Natural killer cell (primary cell): ENCODE data around the gene SMPD1. TPM values are rescaled to one million over a fixed set of nuclear protein-coding genes. Genes with fewer than 3 reads are reported as not detected.

ENCODE experiments used
- ATAC-seq, 3 donors: fragments of 150-1000 bp in 2 of 3; fragments of 200-7000 bp in 1 of 3; cut with Tn5 transposase; 1 replicate in 1 of 3; 2 replicates in 2 of 3; pipeline ENCODE4 v1.10.0; 2021; ENCODE audit warnings: mild to moderate bottlenecking in 2 of 3, moderate library complexity in 2 of 3
- DNase-seq, 2 donors: peaks; one replicate each; pipeline versions ENCODE4 v3.0.0 to v3.0.0-alpha.2; 2013 to 2021; ENCODE audit warnings: mixed read lengths in 1 of 2
- H3K27ac ChIP-seq: one replicate; pipeline ENCODE4 v1.5.1; 2013; ENCODE audit warnings: mild to moderate bottlenecking, low read length
- H3K27me3 ChIP-seq: one replicate; pipeline ENCODE4 v1.6.1; 2013; ENCODE audit warnings: low read length; ENCODE audit not compliant: control insufficient read depth, insufficient read depth
- H3K36me3 ChIP-seq: one replicate; pipeline ENCODE4 v1.6.1; 2013; ENCODE audit warnings: low read length; ENCODE audit not compliant: control insufficient read depth, insufficient read depth
- H3K4me1 ChIP-seq: one replicate; pipeline ENCODE4 v1.6.1; 2013; ENCODE audit warnings: low read length; ENCODE audit not compliant: control insufficient read depth, insufficient read depth
- H3K4me3 ChIP-seq: one replicate; pipeline ENCODE4 v1.5.1; 2013; ENCODE audit warnings: low read length
- H3K9me3 ChIP-seq: one replicate; pipeline ENCODE4 v1.6.1; 2013; ENCODE audit warnings: low read length; ENCODE audit not compliant: control insufficient read depth, insufficient read depth
- H3K27ac Mint-ChIP-seq, 2 donors: one replicate each; pipeline ENCODE4 v1.8.0; 2022; ENCODE audit warnings: mild to moderate bottlenecking in 2 of 2, mixed read lengths in 2 of 2, moderate library complexity in 1 of 2
- H3K27me3 Mint-ChIP-seq, 2 donors: one replicate each; pipeline ENCODE4 v1.8.0; 2022; ENCODE audit warnings: low read depth in 2 of 2, mixed read lengths in 2 of 2
- H3K36me3 Mint-ChIP-seq: one replicate; pipeline ENCODE4 v1.8.0; 2022; ENCODE audit warnings: mixed read lengths
- H3K4me1 Mint-ChIP-seq, 2 donors: one replicate each; pipeline ENCODE4 v1.8.0; 2022; ENCODE audit warnings: mixed read lengths in 2 of 2
- H3K4me3 Mint-ChIP-seq: one replicate; pipeline ENCODE4 v1.8.0; 2022; ENCODE audit warnings: mild to moderate bottlenecking, moderate library complexity, mixed read lengths
- H3K9me3 Mint-ChIP-seq, 2 donors: one replicate each; pipeline ENCODE4 v1.8.0; 2022; ENCODE audit warnings: mixed read lengths in 2 of 2
- CTCF ChIP-seq: fragments of 200-600 bp; IDR thresholded peaks from one replicate; pipeline ENCODE4 v1.8.0; 2022; ENCODE audit warnings: antibody characterized with exemption
- whole genome bisulfite sequencing: methylation state at CpG from one replicate; pipeline ENCODE4 v1.1.7; 2013; ENCODE audit warnings: missing lambda C conversion rate; ENCODE audit not compliant: insufficient coverage; 5-methylcytosine and 5-hydroxymethylcytosine counted together
- intact Hi-C: fragments of 100-400 bp; cut with micrococcal nuclease; formaldehyde crosslinking; loops from one replicate; pipeline ENCODE4 v1.14.2; 2022
- total RNA-seq, 4 donors: library from RNA; stranded (reverse); fragments of 120-200 nt in 1 of 4; gene quantifications; one replicate each; pipeline versions ENCODE4 v1.2.3 to v1.2.4, GENCODE V29; 2013 to 2022

Gene SMPD1
- total RNA-seq, 3 donors from 2014 or later (not counting 1 experiment from before 2014, with no cell fraction given): 52.7 to 63.3 (median 56.1) TPM

DNA sequence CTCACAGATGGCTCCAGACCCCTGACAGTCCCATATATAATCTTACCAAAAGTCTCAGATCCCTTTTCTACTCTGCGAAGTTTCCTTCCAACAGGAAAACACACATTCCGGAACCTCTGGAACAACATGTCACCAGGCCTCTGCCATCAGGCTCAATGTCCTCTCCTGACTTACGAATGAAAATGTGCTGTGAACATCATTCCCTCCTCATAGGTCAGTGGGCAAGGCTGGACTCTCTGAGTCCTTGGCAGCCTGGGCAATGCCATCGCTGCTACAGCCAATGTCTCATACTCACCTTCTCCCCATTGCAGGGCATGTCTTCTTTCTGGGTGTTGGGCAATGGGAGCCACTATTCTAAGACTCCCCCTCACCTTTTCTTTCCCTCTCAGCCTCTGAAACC is 52.2 kb downstream of the SMPD1 start:
- no peaks in the 10 kb centered on the region for H3K36me3 Mint-ChIP-seq
- H3K9me3 ChIP-seq: no peaks in the 10 kb centered on the region
- no peak overlapping the region for H3K4me3 ChIP-seq
- no peak overlapping the region for H3K4me3 Mint-ChIP-seq
- no peak overlapping the region for H3K27ac ChIP-seq
- H3K9me3 Mint-ChIP-seq: no peaks in the 10 kb centered on the region
- WGBS: 93% methylated on average over 4 of the region's 4 CpGs
- H3K4me1 ChIP-seq: peaks cover 15% of the 10 kb centered on the region
- H3K27ac Mint-ChIP-seq: no peak overlapping the region
- ATAC-seq (no peak), DNase-seq (no peak)
- no peaks in the 10 kb centered on the region for H3K27me3 ChIP-seq
- H3K27me3 Mint-ChIP-seq: no peaks in the 10 kb centered on the region
- TF ChIP-seq CTCF: no peak
- H3K36me3 ChIP-seq: no peaks in the 10 kb centered on the region
- H3K4me1 Mint-ChIP-seq: no peaks in the 10 kb centered on the region
- intact Hi-C loops: no loop called here

GRCh38 chr11:6443269-6444003 is 53.2 kb downstream of the SMPD1 start:
- Histone ChIP-seq H3K27me3 (no peaks in the 10 kb centered on the region), H3K4me3 (no peak overlapping the region), H3K27ac (no peak overlapping the region), H3K36me3 (no peaks in the 10 kb centered on the region), H3K4me1 (peaks cover 5% of the 10 kb centered on the region), H3K9me3 (no peaks in the 10 kb centered on the region)
- ATAC-seq: peak; percentile 66 to 96 (median 89)
- H3K27me3 Mint-ChIP-seq: no peaks in the 10 kb centered on the region
- H3K4me1 Mint-ChIP-seq: no peaks in the 10 kb centered on the region
- intact Hi-C loops: loop anchor here (1.0 kb wide), 1 partner anchor 64 kb away; no protein-coding TSS in a partner anchor
- no peak overlapping the region for H3K27ac Mint-ChIP-seq
- peak; percentile 82 for TF ChIP-seq CTCF
- no peaks in the 10 kb centered on the region for H3K9me3 Mint-ChIP-seq
- no peaks in the 10 kb centered on the region for H3K36me3 Mint-ChIP-seq
- no peak overlapping the region for H3K4me3 Mint-ChIP-seq
- WGBS: 24% methylated on average over 5 of the region's 5 CpGs
- peak; percentile 45 to 82 for DNase-seq

Other genes starting within 250 kb of the SMPD1 start
- gene OR52B2, start 220.1 kb upstream of the SMPD1 start, total RNA-seq: under 1 TPM in 1 of 3 donors, not detected in 2; 0.35 TPM
- gene OR52W1, start 191.2 kb upstream of the SMPD1 start, total RNA-seq: not detected
- not detected for gene C11orf42, start 184.9 kb upstream of the SMPD1 start, total RNA-seq
- gene FHIP1B, start 155.8 kb upstream of the SMPD1 start, total RNA-seq: 10 to 100 TPM; 50.6 to 76.9 (median 58.4) TPM
- under 1 TPM; 0.35 to 0.50 (median 0.39) TPM for gene CNGA4, start 151.4 kb upstream of the SMPD1 start, total RNA-seq
- gene CCKBR, start 130.6 kb upstream of the SMPD1 start, total RNA-seq: not detected
- not detected for gene CAVIN3, start 70.0 kb upstream of the SMPD1 start, total RNA-seq
- 10 to 100 TPM; 62.8 to 77.1 (median 67.5) TPM for gene APBB1, start 28.6 kb downstream of the SMPD1 start, total RNA-seq
- gene HPX, start 50.5 kb downstream of the SMPD1 start, total RNA-seq: 1 to 10 TPM in 1 of 3 donors, under 1 TPM in 2; 0.35 to 1.5 (median 0.98) TPM
- 10 to 100 TPM; 26.4 to 30.9 (median 26.5) TPM for gene TRIM3, start 83.5 kb downstream of the SMPD1 start, total RNA-seq
- gene ARFIP2, start 90.9 kb downstream of the SMPD1 start, total RNA-seq: 10 to 100 TPM; 44.7 to 62.3 (median 51.4) TPM
- 10 to 100 TPM; 69.6 to 92.8 (median 71.4) TPM for gene TIMM10B, start 91.0 kb downstream of the SMPD1 start, total RNA-seq
- gene DNHD1, start 106.8 kb downstream of the SMPD1 start, total RNA-seq: 10 to 100 TPM; 29.6 to 38.3 (median 31.4) TPM
- gene RRP8, start 213.1 kb downstream of the SMPD1 start, total RNA-seq: 10 to 100 TPM; 31.3 to 35.9 (median 31.9) TPM
- 100 to 1,000 TPM; 109 to 145 (median 142) TPM for gene ILK, start 213.3 kb downstream of the SMPD1 start, total RNA-seq
- gene TAF10, start 221.7 kb downstream of the SMPD1 start, total RNA-seq: 100 to 1,000 TPM; 154 to 191 (median 158) TPM
- 100 to 1,000 TPM; 123 to 135 (median 131) TPM for gene TPP1, start 228.9 kb downstream of the SMPD1 start, total RNA-seq